GM19467 (cell line): ENCODE data around the gene KRTAP9-8.
"Not testable (repeated sequence)": the region's sequence is repeated elsewhere in the genome, so short reads cannot be mapped to it uniquely, and the experiment has no call there.

Source experiments
- ATAC-seq: cut with Tn5 transposase; IDR thresholded peaks from one replicate; pipeline ENCODE4 v1.9.1; 2021; ENCODE audit warnings: mild to moderate bottlenecking, moderate library complexity; ENCODE audit not compliant: unreplicated experiment

The KRTAP9-8 gene, protein sequence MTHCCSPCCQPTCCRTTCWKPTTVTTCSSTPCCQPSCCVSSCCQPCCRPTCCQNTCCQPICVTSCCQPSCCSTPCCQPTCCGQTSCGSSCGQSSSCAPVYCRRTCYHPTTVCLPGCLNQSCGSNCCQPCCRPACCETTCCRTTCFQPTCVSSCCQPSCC

GRCh38 chr17:41237949-41238437 lies at the start of gene KRTAP9-8:
KRTAP9-8 (plus strand) TSS chr17:41237999; CDS start chr17:41238052, 53 bp downstream.
- not testable (repeated sequence) for ATAC-seq

DNA sequence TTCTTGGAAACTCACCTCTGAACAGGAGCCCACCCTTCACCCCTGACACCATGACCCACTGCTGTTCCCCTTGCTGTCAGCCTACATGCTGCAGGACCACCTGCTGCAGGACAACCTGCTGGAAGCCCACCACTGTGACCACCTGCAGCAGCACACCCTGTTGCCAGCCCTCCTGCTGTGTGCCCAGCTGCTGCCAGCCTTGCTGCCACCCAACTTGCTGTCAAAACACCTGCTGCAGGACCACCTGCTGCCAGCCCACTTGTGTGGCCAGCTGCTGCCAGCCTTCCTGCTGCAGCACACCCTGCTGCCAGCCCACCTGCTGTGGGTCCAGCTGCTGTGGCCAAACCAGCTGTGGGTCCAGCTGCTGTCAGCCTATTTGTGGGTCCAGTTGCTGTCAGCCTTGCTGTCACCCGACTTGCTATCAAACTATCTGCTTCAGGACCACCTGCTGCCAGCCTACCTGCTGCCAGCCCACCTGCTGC lies 47.9 kb upstream of the KRTAP9-8 start, which contains the start of gene KRTAP9-1:
Gene KRTAP9-1 (plus strand): TSS at position 51 of the 482 bp plus-strand sequence. CDS start 0 bp downstream, at position 51.
- ATAC-seq: not testable (repeated sequence)

GRCh38 chr17:41190328-41190727 lies 47.5 kb upstream of the KRTAP9-8 start:
- no peak for ATAC-seq

GRCh38 chr17:41196068-41196467 lies 41.7 kb upstream of the KRTAP9-8 start:
- ATAC-seq: no peak

DNA sequence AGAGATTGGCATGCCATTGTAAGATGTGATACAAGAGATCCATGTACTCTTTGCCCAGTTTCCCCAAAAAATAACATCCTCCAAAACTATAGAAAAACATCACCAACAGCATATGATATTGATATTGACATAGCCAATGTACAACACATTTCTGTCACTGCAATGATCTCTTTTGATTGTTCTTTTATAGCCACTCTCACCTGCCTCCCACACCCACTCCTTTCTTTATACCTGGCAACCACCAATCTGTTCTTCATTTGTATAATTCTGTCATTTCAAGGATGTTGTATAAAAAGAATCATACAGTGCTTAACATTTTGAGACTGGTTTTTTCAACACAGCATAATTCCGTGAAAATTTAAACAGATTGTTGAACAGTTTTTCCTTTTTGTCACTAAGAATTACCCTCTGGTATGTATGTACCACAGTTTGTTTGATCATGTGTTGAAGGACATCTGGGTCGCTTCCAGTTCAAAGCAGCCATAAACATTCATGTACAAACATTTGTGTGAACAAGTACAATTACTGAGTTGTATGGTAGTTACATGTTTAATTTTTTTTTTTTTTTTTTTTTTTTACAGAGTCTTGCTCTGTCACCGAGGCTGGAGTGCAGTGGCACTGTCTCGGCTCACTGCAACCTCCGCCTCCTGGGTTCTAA lies 38.2 kb upstream of the KRTAP9-8 start:
- no peak for ATAC-seq

DNA sequence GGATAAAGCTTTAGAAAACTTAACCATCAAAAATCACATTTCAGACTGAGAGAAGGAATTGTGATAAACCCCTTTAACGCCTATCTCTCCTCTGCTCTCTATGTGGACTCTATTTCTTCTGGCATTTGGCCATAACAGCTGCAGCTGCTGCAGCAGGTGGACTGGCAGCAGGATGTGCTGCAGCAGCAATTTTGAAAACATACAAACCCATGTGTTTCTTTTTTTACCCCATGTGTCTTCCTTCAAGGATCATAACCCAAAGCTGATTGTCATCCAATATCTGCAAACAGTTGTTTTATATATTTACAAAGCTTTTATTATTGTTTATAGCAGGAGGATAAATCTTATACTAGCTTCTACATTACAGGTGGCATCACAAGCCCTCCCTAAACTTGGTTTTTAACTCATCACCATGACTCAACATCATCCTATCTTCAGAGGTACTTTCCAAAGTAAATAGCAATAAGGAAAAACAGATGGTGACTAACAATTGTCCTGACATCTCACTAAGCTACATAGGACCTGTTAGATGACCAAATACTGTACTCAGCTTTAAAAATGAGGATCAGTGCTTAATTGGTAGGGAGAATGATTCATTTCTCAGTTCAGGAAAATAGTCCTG lies 25.8 kb upstream of the KRTAP9-8 start:
- no peak for ATAC-seq

GRCh38 chr17:41212524-41213169 lies 25.2 kb upstream of the KRTAP9-8 start:
- no peak for ATAC-seq

- no peak for ATAC-seq
Measured at GRCh38 chr17:41215681-41216080, 22.1 kb upstream of the KRTAP9-8 start.

DNA sequence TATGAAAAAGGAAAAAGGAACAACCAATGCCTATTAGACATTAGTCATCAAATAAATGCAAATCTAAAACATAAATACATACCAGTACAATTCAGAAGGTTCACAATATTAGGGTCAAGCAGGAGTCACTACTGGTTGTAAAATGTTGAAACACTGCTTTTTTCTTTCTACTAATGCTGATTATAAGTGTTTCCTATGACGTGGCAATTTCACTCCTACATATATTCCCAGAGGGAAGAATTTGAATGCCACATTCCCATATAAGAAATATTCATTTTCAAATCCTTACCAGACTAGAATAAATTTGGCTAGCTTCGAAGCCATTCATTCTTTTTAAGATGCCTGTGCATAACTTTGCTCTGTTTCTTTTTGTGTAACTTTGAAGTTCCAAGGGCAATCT lies 14.0 kb upstream of the KRTAP9-8 start:
- ATAC-seq: no peak

DNA sequence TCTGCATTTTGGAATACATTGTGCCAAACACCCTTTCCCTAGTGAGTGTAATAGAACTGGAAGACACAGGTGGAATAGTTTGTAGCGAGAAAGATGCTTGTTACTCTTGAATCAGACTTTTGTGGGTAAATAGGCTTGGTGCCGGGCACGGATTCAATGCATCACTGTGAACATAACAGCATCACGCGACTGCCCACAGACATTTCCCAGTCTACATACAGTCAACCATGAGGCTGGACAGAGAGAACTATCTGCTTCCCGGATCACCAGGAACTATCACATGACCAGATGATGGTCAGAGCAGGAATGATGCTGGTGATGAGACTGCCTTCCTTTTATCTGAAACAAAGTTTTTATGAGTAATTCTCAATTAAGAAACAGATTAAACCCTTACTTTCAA lies 11.7 kb upstream of the KRTAP9-8 start:
- no peak for ATAC-seq

DNA sequence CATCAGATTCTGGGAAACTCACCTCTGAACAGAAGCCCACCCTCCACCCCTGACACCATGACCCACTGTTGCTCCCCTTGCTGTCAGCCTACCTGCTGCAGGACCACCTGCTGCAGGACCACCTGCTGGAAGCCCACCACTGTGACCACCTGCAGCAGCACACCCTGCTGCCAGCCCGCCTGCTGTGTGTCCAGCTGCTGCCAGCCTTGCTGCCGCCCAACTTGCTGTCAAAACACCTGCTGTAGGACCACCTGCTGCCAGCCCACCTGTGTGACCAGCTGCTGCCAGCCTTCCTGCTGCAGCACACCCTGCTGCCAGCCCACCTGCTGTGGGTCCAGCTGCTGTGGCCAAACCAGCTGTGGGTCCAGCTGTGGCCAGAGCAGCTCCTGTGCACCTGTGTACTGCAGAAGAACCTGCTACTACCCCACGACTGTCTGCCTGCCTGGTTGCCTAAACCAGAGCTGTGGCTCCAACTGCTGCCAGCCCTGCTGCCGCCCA lies 11.2 kb upstream of the KRTAP9-8 start, which contains the start of gene KRTAP9-2:
Gene KRTAP9-2 (plus strand): TSS at position 51 of the 498 bp plus-strand sequence. CDS start 7 bp downstream, at position 58.
- not testable (repeated sequence) for ATAC-seq

DNA sequence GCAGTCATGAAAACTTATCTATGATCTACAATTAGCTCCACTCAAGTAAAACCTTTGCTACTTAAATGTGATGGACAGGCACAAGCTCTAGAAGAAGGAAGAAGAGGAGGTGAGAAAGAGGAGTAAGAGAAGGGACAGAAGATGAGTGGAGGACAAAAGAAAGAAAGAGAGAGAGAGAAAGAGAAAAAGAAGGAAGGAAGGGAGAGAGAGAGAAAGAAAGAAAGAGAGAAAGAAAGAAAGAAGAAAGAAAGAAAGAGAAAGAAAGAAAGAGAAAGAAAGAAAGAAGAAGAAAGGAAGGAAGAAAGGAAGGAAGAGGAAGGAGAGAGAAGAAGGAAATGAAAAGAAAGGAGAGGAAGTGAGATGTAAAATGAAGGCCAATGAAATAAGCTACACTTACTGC lies 7.7 kb upstream of the KRTAP9-8 start:
- no peak for ATAC-seq

DNA sequence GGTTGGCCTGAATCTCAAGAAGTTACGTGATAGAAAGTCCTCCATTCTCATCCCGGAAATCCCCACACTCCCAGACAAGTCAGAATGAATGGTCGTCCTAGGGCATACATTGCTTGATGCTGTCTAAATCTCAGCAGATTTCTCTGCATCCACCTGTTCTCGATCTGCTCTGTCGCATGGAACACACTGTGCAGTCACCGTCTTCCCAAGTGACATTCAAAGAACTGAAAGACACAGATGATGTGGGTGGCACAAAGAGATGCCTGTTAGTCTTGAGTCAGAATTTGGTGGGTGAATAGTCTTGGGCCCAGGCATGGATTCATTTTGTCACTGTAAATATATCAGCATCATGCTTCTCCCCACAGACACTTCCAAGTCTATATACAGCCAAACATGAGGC lies 6.1 kb upstream of the KRTAP9-8 start:
- ATAC-seq: no peak

DNA sequence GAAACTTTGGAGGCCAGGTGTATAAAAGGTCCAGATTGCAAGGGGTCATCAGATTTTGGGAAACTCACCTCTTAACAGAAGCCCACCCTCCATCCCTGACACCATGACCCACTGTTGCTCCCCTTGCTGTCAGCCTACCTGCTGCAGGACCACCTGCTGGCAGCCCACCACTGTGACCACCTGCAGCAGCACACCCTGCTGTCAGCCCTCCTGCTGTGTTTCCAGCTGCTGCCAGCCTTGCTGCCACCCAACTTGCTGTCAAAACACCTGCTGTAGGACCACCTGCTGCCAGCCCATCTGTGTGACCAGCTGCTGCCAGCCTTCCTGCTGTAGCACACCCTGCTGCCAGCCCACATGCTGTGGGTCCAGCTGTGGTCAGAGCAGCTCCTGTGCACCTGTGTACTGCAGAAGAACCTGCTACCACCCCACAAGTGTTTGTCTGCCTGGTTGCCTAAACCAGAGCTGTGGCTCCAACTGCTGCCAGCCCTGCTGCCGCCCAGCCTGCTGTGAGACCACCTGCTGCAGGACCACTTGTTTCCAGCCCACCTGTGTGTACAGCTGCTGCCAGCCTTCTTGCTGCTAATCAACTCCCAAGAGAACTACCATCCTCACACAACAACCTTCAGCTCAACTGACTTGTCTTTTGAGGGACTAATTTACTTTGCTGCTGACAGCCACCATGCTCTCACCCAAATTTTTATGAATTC lies 5.2 kb upstream of the KRTAP9-8 start, which contains the start of gene KRTAP9-3:
Gene KRTAP9-3 (plus strand): TSS at position 51 of the 707 bp plus-strand sequence. CDS start 53 bp downstream, at position 104.
- not testable (repeated sequence) for ATAC-seq

DNA sequence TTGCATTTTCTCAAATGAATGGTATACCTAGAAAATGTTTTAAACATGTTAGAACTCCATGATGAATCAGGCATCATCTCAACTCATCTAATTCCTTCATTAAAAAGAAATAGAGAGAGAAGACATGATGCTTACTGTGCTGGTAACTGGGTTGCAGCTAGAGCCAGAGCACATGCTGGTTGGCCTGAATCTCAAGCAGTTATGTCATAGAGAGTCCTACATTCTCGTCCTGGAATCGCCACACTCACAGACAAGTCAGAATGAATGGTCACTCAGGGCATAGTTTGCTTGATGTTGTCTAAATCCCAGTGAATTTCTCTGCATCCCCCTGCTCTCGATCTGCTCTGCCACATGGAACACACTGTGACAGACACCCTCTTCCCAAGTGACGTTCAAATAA lies 683 bp upstream of the KRTAP9-8 start:
- ATAC-seq: not testable (repeated sequence)

DNA sequence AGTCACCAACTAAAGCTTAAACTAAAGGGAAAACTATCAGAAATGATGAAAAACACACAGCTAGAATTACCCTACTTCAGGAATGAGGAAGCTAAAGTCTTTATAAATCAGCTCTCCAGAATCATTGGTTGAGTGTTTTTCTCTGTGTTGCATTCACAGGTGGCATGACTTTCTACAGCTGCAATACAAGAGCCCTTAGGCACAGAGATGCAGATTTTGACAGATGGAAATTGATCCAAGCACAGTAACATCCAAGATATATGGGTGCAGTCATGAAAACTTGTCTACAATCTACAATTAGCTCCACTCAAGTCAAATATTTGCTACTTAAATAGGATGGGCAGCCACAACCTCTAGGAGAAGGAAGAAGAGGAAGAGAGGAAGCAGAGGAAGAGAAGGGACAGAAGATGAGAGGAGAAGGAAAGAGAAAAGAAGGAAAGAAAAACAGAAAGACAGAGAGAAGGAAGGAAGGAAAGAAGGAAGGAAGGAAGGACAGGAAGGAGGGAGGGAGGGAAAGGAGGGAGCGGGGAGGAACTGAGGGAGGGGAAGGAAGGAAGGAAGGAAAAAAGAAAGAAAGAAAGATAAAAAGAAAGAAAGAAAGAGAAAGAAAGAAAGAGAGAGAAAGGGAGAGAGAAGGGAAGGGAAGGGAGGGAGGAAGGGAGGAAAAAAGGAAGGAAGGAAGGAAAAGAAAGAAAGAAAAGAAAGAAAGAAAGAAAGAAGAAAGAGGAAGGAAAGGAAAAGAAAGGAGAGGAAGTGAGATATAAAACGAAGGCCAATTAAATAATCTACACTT lies 9.4 kb downstream of the KRTAP9-8 start:
- ATAC-seq: not testable (repeated sequence)

- not testable (repeated sequence) for ATAC-seq
Measured at GRCh38 chr17:41249637-41250240, 11.9 kb downstream of the KRTAP9-8 start, which contains the start of gene KRTAP9-4. KRTAP9-4 (plus strand) TSS chr17:41249687; CDS start chr17:41249721, 34 bp downstream.

GRCh38 chr17:41251261-41251660 lies 13.5 kb downstream of the KRTAP9-8 start:
- ATAC-seq: no peak

GRCh38 chr17:41254861-41255260 lies 17.1 kb downstream of the KRTAP9-8 start:
- ATAC-seq: no peak
